ENCODE measurements around the gene EIF3F. TPM values are rescaled to one million over a fixed set of nuclear protein-coding genes. Genes with fewer than 3 reads are reported as not detected.

The EIF3F gene
- total and polyA plus RNA-seq, 2 of the 8 experiments (the other 6 are each of a cell fraction or from before 2014, with no cell fraction given): 222 to 388 TPM

- TF ChIP-seq CBX5 (IDR thresholded peaks at IDR 0.05; ENCODE audit: low read depth, low read length) (no peak), CEBPB (IDR thresholded peaks at IDR 0.05; ENCODE audit: low read depth, low read length) (no peak), RBBP5 (IDR thresholded peaks at IDR 0.05; ENCODE audit: borderline replicate concordance, low read depth, low read length) (no peak), ZNF274 (IDR thresholded peaks at IDR 0.05; ENCODE audit: borderline replicate concordance, extremely low read depth, low read length) (no peak), TCF12 (IDR thresholded peaks at IDR 0.05; ENCODE audit: low read depth, low read length) (no peak)
- TF ChIP-seq, protein P1, sequence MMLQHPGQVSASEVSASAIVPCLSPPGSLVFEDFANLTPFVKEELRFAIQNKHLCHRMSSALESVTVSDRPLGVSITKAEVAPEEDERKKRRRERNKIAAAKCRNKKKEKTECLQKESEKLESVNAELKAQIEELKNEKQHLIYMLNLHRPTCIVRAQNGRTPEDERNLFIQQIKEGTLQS (IDR thresholded peaks at IDR 0.05; ENCODE audit: insufficient read depth, low read depth, low read length): no peak
These were observed 51.3 kb downstream of the EIF3F start (continued) for GRCh38 chr11:8038393-8038792.

All from H1 (cell line).